Embryonic facial prominence (tissue), 1 donor: ENCODE results near the gene HDDC3.

Source experiments
- DNase-seq: peaks from one replicate; pipeline ENCODE4 v3.0.0-alpha.2; 2016; ENCODE audit errors: extremely low spot score

The HDDC3 gene

GRCh38 chr15:90953947-90954711 lies 21.8 kb upstream of the HDDC3 start:
- no peak for DNase-seq

- DNase-seq: no peak
These were observed 20.7 kb upstream of the HDDC3 start for GRCh38 chr15:90952901-90953677.

GRCh38 chr15:90950676-90951075 lies 18.3 kb upstream of the HDDC3 start:
- DNase-seq: no peak

- no peak for DNase-seq
These were observed 17.8 kb upstream of the HDDC3 start for GRCh38 chr15:90949979-90950675.

GRCh38 chr15:90948506-90948905 lies 16.2 kb upstream of the HDDC3 start:
- no peak for DNase-seq

GRCh38 chr15:90947577-90948357 lies 15.4 kb upstream of the HDDC3 start:
- DNase-seq: no peak

GRCh38 chr15:90946941-90947576 lies 14.7 kb upstream of the HDDC3 start:
- no peak for DNase-seq

- no peak for DNase-seq
These were observed 14.2 kb upstream of the HDDC3 start for GRCh38 chr15:90946538-90946937.

- DNase-seq: no peak
These were observed 12.7 kb upstream of the HDDC3 start for GRCh38 chr15:90945091-90945490.

GRCh38 chr15:90942354-90943120 lies 10.2 kb upstream of the HDDC3 start:
- no peak for DNase-seq

- no peak for DNase-seq
These were observed 8.7 kb upstream of the HDDC3 start for GRCh38 chr15:90941038-90941437.

- no peak for DNase-seq
These were observed 7.4 kb upstream of the HDDC3 start for GRCh38 chr15:90939756-90940155.

GRCh38 chr15:90938261-90938660 lies 5.9 kb upstream of the HDDC3 start:
- no peak for DNase-seq

GRCh38 chr15:90936823-90937222 lies 4.5 kb upstream of the HDDC3 start:
- DNase-seq: no peak

- DNase-seq: no peak
These were observed 2.8 kb upstream of the HDDC3 start, which contains the start of gene UNC45A for GRCh38 chr15:90934949-90935751. TSS of gene UNC45A (plus strand) at chr15:90935285. CDS start at chr15:90935325, 40 bp downstream.

- no peak for DNase-seq
These were observed 2.1 kb upstream of the HDDC3 start for GRCh38 chr15:90934256-90934948.

GRCh38 chr15:90933301-90933700 lies 952 bp upstream of the HDDC3 start:
- no peak for DNase-seq

GRCh38 chr15:90932660-90932991 lies 277 bp upstream of the HDDC3 start:
- DNase-seq: no peak

- no peak for DNase-seq
These were observed 848 bp downstream of the HDDC3 start for GRCh38 chr15:90931575-90931827.
